GM23338 (cell line): Measurements from ENCODE around the gene CACNG3.

ENCODE experiments used
- CTCF ChIP-seq, 2 experiments: fragments of 200-600 bp in 1 of 2; sonication (generic) in 1 of 2; conservative IDR thresholded peaks; 2 replicates each; pipeline versions ENCODE4 v1.5.1 to v1.6.1; 2016 to 2017; ENCODE audit warnings: antibody characterized with exemption in 2 of 2, low read depth in 2 of 2, mild to moderate bottlenecking in 2 of 2, moderate library complexity in 1 of 2
- ETS1 ChIP-seq: IDR thresholded peaks from 2 replicates; pipeline ENCODE4 v1.6.1; 2016; ENCODE audit warnings: antibody characterized with exemption
- EZH2phosphoT487 ChIP-seq: fragments of 200-600 bp; sonication (generic); IDR thresholded peaks from one replicate; pipeline ENCODE4 v1.8.1; 2018; ENCODE audit warnings: antibody characterized with exemption; ENCODE audit not compliant: unreplicated experiment
- JUNB ChIP-seq: IDR thresholded peaks from one replicate; pipeline ENCODE4 v1.6.1; 2016; ENCODE audit warnings: antibody characterized with exemption; ENCODE audit not compliant: unreplicated experiment
- POLR2AphosphoS5 ChIP-seq: IDR thresholded peaks from 2 replicates; pipeline ENCODE4 v1.6.1; 2016; ENCODE audit warnings: antibody characterized with exemption, low read depth
- REST ChIP-seq: IDR thresholded peaks from one replicate; pipeline ENCODE4 v1.6.1; 2018; ENCODE audit warnings: antibody characterized with exemption; ENCODE audit not compliant: unreplicated experiment

GRCh38 chr16:24228514-24228913, 27.6 kb upstream of the CACNG3 start:
- TF ChIP-seq POLR2AphosphoS5 (no peak), JUNB (no peak), CTCF (conservative IDR thresholded peaks at IDR 0.05; ENCODE audit: low read depth in 2 of 2) (no peak), EZH2phosphoT487 (no peak), REST (no peak), ETS1 (no peak)
